ENCODE measurements around the gene GLRA1. TPM values are rescaled to one million over a fixed set of nuclear protein-coding genes. Genes with fewer than 3 reads are reported as not detected.
"Not testable (repeated sequence)": the region's sequence is repeated elsewhere in the genome, so short reads cannot be mapped to it uniquely, and the experiment has no call there.

GLRA1 gene
- polyA plus RNA-seq, 3 donors: not detected

DNA sequence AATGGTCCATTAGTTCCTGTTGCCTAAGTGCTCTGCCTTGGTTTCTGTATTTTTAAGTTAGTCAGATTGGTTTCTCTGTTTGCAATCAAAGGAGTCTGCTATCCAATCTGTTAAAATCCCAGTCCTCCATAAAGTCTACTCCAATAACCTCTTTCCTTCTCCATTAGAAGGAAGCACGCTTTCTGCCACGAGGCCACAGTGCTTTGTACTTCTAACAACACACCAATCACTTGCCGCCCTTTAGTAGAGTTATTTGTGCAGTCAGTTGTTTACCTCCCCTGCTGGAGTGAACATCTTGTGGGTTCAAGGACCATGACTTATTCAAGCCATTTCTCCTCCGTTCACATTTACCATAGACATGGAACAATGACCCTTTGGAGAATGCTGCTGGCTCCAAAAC, 69.0 kb downstream of the GLRA1 start:
- no peak for DNase-seq (ENCODE audit: extremely low read depth in 1 of 11, low read depth in 9 of 11, low spot score in 4 of 11)

DNA sequence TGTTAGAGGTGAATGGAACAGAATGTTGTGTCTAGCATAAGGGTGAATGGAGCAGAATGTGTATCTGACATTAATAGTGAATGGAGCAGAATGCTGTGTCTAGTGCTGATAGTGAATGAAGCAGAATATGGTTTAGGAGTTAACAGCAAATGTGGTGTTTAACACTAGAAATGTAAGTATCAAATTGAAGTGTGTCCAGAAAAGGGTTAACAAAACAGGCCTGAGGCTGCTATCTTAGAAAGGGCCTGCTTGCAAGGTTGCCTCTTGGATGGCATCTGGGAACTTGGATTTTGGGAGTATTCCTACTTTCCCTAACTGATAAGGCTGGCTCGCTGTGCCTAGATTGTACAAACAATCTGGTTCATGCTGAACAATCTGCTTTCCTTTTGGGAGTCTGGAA, 76.8 kb downstream of the GLRA1 start:
- no peak for DNase-seq (ENCODE audit: extremely low read depth in 1 of 11, low read depth in 9 of 11, low spot score in 4 of 11)

DNA sequence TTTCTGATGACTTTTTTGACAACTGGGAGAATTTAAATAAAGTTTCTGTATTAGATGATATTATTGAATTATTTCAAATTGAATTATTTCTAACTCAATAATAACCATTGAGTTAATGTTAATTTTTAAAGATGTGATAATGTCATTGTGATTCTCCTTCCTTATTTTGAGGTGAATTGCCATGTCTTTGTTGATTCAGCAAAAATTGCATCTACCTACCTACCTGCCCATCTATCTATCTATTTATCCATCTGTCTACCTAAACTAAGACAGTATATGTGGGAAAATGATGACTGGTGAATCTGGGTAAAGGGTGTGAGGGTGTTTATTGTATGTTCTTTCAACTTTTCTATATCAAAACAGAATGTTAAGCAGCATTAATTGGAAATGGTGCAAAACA, 77.9 kb downstream of the GLRA1 start:
- DNase-seq (ENCODE audit: extremely low read depth in 1 of 11, low read depth in 9 of 11, low spot score in 4 of 11): no peak

DNA sequence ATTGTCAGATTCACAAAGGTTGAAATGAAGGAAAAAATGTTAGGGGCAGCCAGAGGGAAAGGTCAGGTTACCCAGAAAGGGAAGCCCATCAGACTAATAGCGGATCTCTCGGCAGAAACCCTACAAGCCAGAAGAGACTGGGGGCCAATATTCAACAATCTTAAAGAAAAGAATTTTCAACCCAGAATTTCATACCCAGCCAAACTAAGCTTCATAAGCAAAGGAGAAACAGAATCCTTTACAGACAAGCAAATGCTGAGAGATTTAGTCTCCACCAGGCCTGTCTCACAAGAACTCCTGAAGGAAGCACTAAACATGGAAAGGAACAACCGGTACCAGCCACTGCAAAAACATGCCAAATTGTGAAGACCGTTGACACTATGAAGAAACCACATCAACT, 91.8 kb downstream of the GLRA1 start:
- DNase-seq (ENCODE audit: extremely low read depth in 1 of 11, low read depth in 9 of 11, low spot score in 4 of 11): not testable (repeated sequence)

DNA sequence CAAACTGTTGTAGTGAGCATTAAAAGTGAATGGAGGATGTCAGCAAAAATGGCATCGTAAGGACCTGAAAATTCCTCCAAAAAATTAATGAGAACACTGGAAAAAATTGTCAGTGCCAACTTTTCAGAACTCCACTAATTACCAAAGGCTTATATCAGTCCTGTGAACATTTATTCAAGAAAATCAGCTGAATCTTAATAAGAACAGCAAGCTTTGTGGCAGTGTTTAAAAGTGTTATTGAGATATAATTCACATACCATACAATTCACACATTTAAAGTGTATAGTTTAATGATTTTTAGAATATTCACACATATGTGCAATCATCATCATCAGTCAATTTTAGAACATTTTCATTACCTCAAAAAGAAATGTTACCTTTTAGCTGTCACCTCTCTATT, 95.3 kb downstream of the GLRA1 start:
- DNase-seq (ENCODE audit: extremely low read depth in 1 of 11, low read depth in 9 of 11, low spot score in 4 of 11): no peak

DNA sequence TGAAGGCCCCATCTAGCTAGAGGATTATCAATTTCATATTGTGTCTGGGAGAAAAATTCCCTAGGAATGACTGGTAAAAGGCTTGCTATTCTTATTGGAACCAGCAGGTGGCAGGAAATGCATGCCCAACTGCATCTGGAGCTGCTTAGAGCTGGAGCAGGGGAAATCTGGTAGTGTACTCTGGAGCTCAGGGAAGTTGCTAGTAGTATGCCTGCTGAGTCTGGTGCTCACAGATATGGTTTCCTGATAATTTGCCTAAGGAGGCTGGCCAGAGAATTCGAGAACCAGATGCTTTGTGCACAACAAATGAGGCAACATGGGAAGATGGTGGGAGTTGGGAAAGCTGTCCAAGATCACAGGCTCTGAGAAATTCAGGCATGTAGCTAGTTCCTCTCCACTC, 99.2 kb downstream of the GLRA1 start:
- DNase-seq (ENCODE audit: extremely low read depth in 1 of 11, low read depth in 9 of 11, low spot score in 4 of 11): peak; percentile 31 to 60 (median 43)

DNA sequence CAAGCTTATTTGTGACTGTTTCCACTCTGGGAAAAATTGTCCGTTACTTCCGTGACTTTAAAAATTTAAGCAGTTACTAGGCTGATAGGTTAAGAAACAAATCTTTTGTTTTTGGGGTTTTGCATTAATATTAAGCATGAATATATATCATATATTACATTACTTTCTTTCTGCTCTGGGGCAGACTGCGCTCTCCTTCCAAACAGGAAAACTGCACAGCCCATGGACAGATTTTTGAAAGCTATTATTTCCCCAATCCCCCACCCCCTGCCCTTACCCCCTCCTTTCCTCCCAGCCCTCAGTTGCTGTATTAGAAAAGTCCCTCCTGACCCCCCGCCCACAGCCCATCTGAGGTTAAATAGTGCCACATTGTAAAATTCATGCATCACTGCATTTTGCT, 102.5 kb downstream of the GLRA1 start:
- DNase-seq (ENCODE audit: extremely low read depth in 1 of 11, low read depth in 9 of 11, low spot score in 4 of 11): no peak

DNA sequence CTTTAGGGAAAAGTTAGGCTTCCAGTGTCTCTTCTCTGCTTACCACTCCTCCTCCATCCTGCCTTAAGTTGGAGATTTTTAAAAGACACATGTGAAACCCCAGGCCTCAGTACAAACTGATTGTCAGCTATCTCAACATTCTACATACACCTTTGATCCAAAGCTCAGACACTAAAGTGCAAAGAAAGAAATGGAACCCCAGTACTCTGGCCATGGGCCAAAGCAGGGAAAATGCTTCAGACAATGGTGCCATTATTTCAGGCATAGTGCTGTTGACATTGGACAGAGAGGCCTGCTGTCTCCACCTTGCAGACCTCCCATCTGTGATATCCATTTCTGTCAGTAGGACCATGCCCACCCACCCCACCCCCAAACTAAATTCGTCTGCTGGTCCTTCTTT, 103.7 kb downstream of the GLRA1 start:
- DNase-seq (ENCODE audit: extremely low read depth in 1 of 11, low read depth in 9 of 11, low spot score in 4 of 11): no peak

DNA sequence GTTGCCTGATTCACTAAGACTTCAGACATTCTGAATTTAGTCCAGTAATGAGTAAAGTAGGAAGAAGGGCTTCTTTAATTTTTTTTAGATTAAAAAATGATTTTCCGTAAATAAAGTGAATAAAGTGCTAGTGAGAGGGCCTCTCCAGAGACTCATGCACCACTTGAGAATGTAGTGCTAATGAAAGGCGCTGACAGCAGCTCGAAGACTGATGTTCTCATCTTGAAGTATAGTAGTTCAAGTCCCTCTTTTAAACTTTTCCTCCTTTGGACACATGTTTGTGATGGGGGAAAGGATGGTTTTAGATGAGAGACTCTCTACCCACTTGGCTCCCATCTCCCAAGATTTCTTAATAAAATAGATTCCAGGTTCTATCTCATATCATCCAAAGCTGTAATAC, 104.4 kb downstream of the GLRA1 start:
- DNase-seq (ENCODE audit: extremely low read depth in 1 of 11, low read depth in 9 of 11, low spot score in 4 of 11): no peak

DNA sequence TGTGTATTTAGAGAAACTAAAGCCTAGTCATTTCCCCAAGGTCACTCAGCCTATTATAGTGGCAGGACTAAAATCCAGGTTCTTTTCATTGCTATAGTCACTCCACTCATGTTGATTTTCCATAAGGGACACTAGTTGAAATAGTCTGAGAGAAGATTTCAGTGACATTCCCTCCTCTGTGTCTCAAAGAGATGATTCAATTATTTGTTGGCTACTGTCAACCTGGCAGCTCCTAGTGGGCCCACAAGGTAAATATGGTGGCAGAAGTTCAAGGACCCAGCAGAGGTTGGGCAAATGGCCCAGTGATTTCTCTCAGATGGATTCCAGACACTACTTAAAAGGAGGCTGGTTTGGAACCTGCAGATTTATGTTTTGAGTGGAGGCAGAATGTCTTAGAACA, 104.8 kb downstream of the GLRA1 start:
- DNase-seq (ENCODE audit: extremely low read depth in 1 of 11, low read depth in 9 of 11, low spot score in 4 of 11): no peak

DNA sequence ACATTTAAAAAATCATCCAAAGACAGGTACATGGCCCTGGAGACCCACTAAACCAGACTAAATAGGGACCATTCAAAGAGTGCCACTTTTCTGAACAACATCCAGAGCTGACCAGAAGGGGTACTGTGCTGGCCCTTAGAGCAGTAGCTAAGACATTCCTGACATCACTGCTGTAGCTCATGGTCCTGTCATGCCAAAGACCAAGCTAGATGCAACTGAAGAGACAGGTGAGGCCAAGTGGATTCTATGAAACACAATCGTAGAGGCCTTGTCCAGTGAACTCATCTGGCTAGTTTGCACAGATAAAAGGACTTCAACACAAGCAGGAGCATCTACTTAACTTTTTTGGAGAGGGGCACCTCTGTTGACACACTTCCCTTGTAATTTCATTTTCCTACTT, 109.6 kb downstream of the GLRA1 start:
- DNase-seq (ENCODE audit: extremely low read depth in 1 of 11, low read depth in 9 of 11, low spot score in 4 of 11): no peak

DNA sequence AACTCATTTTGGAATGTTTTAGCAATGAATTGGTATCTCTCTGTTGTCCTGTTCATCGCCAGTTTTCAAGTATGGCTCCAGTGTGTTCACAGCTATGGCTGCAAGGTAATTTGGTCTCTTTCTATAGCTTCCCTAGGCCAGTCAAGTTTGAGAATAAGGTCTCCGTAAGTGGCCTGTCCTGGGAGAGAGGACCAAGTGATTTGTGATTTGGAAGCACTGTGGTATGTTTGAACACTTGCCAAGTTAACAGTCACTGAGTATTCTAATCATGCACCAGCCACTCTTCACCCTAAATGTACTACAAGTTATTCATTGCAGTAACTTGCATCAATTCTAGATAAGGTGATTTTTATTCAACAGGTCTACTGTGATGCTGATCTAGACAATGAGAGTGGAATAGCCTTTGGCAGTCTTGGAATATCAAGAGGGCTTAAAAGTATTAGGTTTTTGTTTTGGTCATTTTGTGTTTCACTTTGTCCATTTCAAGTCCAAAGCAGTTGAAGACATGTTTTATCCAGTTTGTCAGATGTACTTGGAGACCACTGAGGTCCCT, 111.8 kb downstream of the GLRA1 start:
- DNase-seq (ENCODE audit: extremely low read depth in 1 of 11, low read depth in 9 of 11, low spot score in 4 of 11): no peak

DNA sequence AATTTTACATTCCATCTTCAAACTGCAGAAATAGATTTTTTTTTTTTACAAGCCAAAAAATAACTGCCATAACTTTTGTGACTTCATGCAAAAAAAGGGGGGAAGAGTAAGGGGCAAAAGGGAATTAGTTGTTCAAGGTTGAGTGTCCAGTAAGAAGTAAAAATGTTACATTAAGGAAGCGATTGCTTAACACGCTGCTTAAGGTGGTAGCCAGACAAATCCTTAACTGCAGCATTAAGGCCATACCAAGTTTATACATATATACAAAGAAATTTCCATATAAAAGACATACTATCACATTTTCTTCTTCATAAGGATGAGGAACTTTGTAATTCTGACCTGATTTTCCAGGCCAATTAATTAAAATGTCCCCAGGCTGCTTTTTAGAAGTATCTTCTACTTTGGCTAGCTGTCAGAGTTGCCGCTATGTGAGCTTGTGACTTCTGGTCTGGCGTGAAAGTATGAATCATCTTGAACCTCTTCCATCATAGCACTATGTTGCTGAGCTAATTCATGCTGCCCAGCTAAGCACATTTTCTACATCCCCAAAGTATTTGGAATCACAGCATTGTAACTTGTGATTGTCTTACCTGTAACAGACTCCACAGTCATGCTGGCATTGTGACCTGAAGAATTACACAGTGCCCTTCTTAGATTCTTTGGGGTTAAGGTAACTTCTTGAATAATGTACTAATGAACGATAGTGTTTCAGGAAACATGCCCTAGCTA, 112.9 kb downstream of the GLRA1 start:
- DNase-seq (ENCODE audit: extremely low read depth in 1 of 11, low read depth in 9 of 11, low spot score in 4 of 11): no peak

DNA sequence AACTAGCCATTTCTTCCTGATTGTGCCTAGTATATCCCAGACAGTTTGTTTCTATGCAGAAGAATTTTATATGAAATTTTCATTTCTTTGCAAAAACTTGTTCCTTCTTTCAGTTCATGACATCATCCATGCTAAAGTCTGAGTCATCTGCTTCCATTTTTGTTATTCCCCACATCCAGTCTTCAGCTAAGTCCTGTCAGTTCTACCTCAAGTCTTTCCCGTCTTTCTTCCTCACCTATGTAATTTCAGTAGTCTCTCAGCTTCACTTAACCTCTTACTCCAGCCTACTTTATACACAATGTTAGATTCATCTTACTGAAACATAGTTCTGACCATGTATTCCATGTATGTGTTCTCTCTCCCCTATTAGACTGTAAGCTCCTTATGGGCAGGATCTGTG, 113.8 kb downstream of the GLRA1 start:
- DNase-seq (ENCODE audit: extremely low read depth in 1 of 11, low read depth in 9 of 11, low spot score in 4 of 11): no peak

DNA sequence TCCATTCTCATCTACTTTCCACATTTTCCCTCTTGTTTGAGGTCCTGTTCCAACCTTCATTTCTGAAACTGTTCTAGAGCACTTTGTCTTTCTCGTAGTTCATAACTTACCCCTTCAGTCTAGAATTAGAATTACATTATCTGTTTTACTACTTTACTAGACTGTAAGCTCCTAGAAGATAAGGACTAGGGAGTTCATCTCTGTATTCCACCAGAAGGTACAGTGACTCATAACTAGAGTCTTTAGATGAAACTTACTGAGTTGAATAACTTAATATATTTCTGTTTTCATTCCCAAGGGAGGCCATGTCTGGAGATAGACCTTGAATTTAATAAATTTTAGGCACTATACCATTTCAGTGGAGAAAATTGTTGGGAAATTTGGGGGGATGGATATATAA, 114.2 kb downstream of the GLRA1 start:
- no peak for DNase-seq (ENCODE audit: extremely low read depth in 1 of 11, low read depth in 9 of 11, low spot score in 4 of 11)

DNA sequence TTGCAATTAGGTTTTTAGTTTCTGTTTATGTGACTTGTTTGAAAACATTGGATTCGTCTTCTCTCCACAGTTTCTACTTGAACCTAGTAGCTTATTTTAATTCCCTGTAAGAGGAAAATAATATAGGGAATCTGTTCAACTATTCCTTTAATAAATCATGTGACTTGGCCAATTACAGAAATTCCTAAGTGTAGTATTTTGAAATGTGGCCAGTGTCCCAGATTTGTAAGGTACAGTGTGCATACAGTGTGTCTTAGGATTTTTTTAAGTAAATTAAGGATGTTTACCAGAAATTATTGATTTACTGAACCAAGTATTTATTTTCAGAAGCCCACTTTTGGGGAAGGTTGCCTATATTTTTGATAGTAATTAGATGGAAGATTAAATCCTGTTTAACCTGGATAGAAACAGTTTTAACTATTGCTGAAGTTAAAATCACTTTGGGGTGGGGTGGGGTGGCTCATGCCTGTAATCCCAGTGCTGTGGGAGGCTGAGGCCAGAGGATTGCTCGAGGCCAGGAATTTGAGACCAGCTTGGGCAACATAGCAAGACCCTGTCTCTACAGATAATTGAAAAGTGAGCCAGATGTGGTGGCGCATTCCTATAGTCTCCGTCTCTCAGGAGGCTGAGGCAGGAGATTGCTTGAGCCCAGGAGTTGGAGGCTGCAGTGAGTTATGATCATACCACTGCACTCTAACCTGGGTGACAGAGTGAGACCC, 116.0 kb downstream of the GLRA1 start:
- no peak for DNase-seq (ENCODE audit: extremely low read depth in 1 of 11, low read depth in 9 of 11, low spot score in 4 of 11)

DNA sequence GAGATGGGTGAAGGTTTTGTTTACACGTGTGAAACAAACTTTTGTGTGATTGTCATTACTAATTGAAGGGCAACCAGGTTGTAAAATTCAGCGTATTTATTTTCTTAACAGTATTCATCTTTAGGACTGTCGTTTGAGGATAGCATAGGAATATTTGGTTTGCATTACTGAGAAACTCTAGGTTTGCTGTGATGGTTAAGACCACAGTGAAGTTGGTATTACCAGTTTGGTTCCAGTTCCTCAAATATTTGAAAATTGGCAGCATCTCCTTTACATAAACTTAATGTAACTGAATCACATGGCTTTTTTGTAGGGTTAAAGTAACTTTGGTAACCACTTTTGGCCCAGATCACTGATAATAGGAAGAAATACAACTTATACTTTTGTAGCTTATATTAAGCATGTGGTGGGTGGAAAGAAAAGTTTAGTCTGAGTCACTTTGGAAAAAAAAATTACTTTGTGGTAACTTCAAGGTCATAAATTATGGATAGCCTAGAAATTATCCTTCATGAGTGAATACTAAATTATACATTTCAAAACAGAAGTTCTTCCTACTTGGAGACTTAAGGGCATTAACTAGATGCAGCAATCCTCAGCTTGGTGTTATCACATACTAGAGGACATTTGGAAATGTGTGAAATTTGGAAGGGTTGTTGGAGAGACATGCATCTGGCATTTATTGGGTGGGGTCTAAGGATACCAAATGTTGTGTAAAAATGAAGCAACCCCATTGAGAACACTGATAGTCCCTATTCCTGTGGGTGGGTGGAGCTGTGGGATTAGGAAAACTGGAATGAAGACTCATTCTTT, 119.0 kb downstream of the GLRA1 start:
- DNase-seq (ENCODE audit: extremely low read depth in 1 of 11, low read depth in 9 of 11, low spot score in 4 of 11): no peak

DNA sequence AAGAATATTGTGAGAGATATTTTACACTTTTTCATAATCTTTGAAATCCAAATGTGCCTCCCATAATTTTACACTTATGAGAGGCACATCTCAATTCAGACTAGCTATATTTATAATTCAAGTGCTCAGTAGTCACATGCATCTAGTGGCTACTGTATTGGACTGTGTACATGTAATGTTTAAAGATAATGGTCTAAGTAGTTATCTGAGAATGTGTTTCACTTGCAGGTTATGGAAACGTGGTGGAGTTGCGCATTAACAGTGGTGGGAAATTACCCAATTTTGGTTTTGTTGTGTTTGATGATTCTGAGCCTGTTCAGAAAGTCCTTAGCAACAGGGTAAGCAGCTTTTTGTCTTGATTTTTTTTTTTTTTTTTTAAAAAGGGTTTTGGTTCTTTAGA, 124.1 kb downstream of the GLRA1 start:
- DNase-seq (ENCODE audit: extremely low read depth in 1 of 11, low read depth in 9 of 11, low spot score in 4 of 11): no peak

DNA sequence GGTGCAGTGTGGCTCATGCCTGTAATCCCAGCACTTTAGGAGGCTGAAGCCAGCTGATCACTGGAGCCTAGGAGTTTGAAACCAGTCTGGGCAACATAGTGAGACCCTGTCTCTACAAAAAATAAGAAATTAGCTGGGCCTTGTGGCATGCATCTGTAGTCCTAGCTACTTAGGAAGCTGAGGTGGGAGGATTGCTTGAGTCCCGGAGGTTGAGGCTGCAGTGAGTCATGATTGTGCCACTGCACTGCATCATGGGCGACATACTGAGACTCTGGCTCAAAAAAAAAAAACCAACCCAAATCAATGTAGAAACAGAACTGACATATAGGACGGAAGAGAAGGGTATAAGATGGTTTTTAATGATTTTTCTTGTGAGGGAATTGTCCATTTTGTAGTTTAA, 125.2 kb downstream of the GLRA1 start:
- no peak for DNase-seq (ENCODE audit: extremely low read depth in 1 of 11, low read depth in 9 of 11, low spot score in 4 of 11)

DNA sequence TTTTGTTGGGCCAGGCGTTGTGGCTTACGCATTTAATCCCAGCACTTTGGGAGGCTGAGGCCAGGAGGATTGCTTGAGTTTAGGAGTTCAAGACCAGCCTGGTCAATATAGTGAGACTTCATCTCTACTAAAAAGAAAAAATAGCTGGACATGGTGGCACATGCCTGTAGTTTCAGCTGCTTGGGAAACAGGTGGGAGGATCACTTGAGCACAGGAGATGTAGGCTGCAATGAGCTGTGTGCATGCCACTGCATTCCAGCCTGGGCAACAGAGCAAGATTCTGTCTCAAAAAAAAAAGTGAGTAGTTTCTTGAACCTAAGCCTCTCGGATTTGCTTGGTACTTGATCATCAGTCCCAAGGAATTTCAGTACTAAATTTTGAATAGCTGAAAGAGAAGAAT, 126.0 kb downstream of the GLRA1 start:
- no peak for DNase-seq (ENCODE audit: extremely low read depth in 1 of 11, low read depth in 9 of 11, low spot score in 4 of 11)
